IMR-90 (cell line): ENCODE measurements around the gene EIF4G3. TPM values are rescaled to one million over a fixed set of nuclear protein-coding genes. Genes with fewer than 3 reads are reported as not detected.

ENCODE experiments used
- ATAC-seq: fragments of 200-7000 bp; cut with Tn5 transposase; 2 replicates; pipeline ENCODE4 v1.9.1; 2020; ENCODE audit warnings: low read depth, mild to moderate bottlenecking, moderate library complexity
- BruUV-seq: library from RNA; stranded (reverse); fragments of 400-500 nt; replicated peaks from 2 replicates; lab custom pipeline; 2021; lab: Mats Ljungman, UMichigan
- CTCF ChIA-PET: fragments of 300-600 bp; formaldehyde crosslinking; extraction: SDS; loops from one replicate; lab custom pipeline; 2021; ENCODE audit warnings: antibody characterized with exemption; lab: Yijun Ruan, JAX
- POLR2A ChIA-PET: fragments of 300-600 bp; sonication (Branson Sonifier 250); formaldehyde crosslinking; loops from one replicate; lab custom pipeline; 2022; ENCODE audit warnings: antibody characterized with exemption; ENCODE audit not compliant: unreplicated experiment; lab: Charles Lee
- DNase-seq: peaks from one replicate; pipeline ENCODE4 v3.0.0; 2013
- H2AFZ ChIP-seq: replicated peaks from 2 replicates; pipeline ENCODE3; 2013; ENCODE audit warnings: low read length, mild to moderate bottlenecking; ENCODE audit not compliant: poor library complexity
- H2AK5ac ChIP-seq: 2 replicates; pipeline ENCODE4 v1.6.1; 2013; ENCODE audit warnings: low read depth, low read length, inconsistent platforms
- H2AK9ac ChIP-seq: replicated peaks from 2 replicates; pipeline ENCODE3; 2013; ENCODE audit warnings: mild to moderate bottlenecking, low read depth, low read length, moderate library complexity; ENCODE audit not compliant: poor library complexity
- H2BK120ac ChIP-seq: 2 replicates; pipeline ENCODE4 v1.6.1; 2013; ENCODE audit warnings: low read depth, low read length, inconsistent platforms
- H2BK15ac ChIP-seq: 3 replicates; pipeline ENCODE4 v1.6.1; 2013; ENCODE audit warnings: low read depth, low read length, inconsistent platforms
- H2BK20ac ChIP-seq: 2 replicates; pipeline ENCODE4 v1.6.1; 2013; ENCODE audit warnings: low read depth, mild to moderate bottlenecking, inconsistent platforms, low read length, moderate library complexity
- H2BK5ac ChIP-seq: 2 replicates; pipeline ENCODE4 v1.6.1; 2013; ENCODE audit warnings: mild to moderate bottlenecking, low read depth, low read length, inconsistent platforms; ENCODE audit not compliant: poor library complexity, severe bottlenecking
- H3K14ac ChIP-seq: replicated peaks from 2 replicates; pipeline ENCODE4 v1.6.1; 2013; ENCODE audit warnings: low read depth, low read length, inconsistent platforms
- H3K18ac ChIP-seq: 2 replicates; pipeline ENCODE4 v1.6.1; 2013; ENCODE audit warnings: low read depth, low read length, control low read depth
- H3K23ac ChIP-seq: 2 replicates; pipeline ENCODE4 v1.6.1; 2013; ENCODE audit warnings: low read depth, low read length, inconsistent platforms
- H3K27ac ChIP-seq: 2 replicates; pipeline ENCODE4 v1.5.1; 2013; ENCODE audit warnings: mild to moderate bottlenecking, control low read depth, low read length; ENCODE audit not compliant: insufficient read depth
- H3K27me3 ChIP-seq: 2 replicates; pipeline ENCODE4 v1.6.1; 2013; ENCODE audit warnings: low read length; ENCODE audit not compliant: control insufficient read depth, insufficient read depth
- H3K36me3 ChIP-seq: 2 replicates; pipeline ENCODE4 v1.6.1; 2013; ENCODE audit warnings: low read length, mixed read lengths; ENCODE audit not compliant: control insufficient read depth, insufficient read depth
- H3K4ac ChIP-seq: 2 replicates; pipeline ENCODE4 v1.6.1; 2013; ENCODE audit warnings: low read depth, low read length, inconsistent platforms
- H3K4me1 ChIP-seq: 2 replicates; pipeline ENCODE4 v1.6.1; 2013; ENCODE audit warnings: low read length, mixed read lengths; ENCODE audit not compliant: control insufficient read depth, insufficient read depth
- H3K4me2 ChIP-seq: 2 replicates; pipeline ENCODE4 v1.6.1; 2013; ENCODE audit warnings: low read depth, mild to moderate bottlenecking, control low read depth, low read length, moderate library complexity
- H3K4me3 ChIP-seq: 2 replicates; pipeline ENCODE4 v1.5.1; 2013; ENCODE audit warnings: low read depth, mild to moderate bottlenecking, control low read depth, low read length, moderate library complexity; ENCODE audit not compliant: insufficient read depth
- H3K56ac ChIP-seq: 2 replicates; pipeline ENCODE4 v1.6.1; 2013; ENCODE audit warnings: low read length, inconsistent platforms; ENCODE audit not compliant: insufficient read depth; ENCODE audit errors: extremely low read depth
- H3K79me1 ChIP-seq, 2 experiments: 2 replicates each; pipeline ENCODE4 v1.6.1; 2013; ENCODE audit warnings: low read length in 2 of 2, inconsistent platforms in 1 of 2, low read depth in 1 of 2
- H3K9ac ChIP-seq: 2 replicates; pipeline ENCODE4 v1.6.1; 2013; ENCODE audit warnings: low read depth, low read length, control low read depth
- H3K9me1 ChIP-seq: 2 replicates; pipeline ENCODE4 v1.6.1; 2013; ENCODE audit warnings: low read length, inconsistent platforms; ENCODE audit not compliant: insufficient read depth
- H3K9me3 ChIP-seq: 2 replicates; pipeline ENCODE4 v1.6.1; 2013; ENCODE audit warnings: low read length; ENCODE audit not compliant: control insufficient read depth, insufficient read depth
- H4K20me1 ChIP-seq: 2 replicates; pipeline ENCODE4 v1.6.1; 2013; ENCODE audit warnings: low read length, inconsistent platforms; ENCODE audit not compliant: insufficient read depth
- H4K5ac ChIP-seq: 2 replicates; pipeline ENCODE4 v1.6.1; 2013; ENCODE audit warnings: mild to moderate bottlenecking, low read depth, low read length, control low read depth
- H4K8ac ChIP-seq, 2 experiments: 2 replicates each; pipeline ENCODE4 v1.6.1; 2013; ENCODE audit warnings: low read depth in 2 of 2, low read length in 2 of 2, control low read depth in 1 of 2, inconsistent platforms in 1 of 2
- H4K91ac ChIP-seq: 2 replicates; pipeline ENCODE4 v1.6.1; 2013; ENCODE audit warnings: low read depth, low read length, inconsistent platforms; ENCODE audit not compliant: insufficient read depth
- BHLHE40 ChIP-seq: fragments of 150-350 bp; IDR thresholded peaks from 2 replicates; pipeline ENCODE4 v1.6.1; 2016; ENCODE audit warnings: mild to moderate bottlenecking, low read depth, low read length
- CEBPB ChIP-seq: IDR thresholded peaks from 2 replicates; pipeline ENCODE4 v1.6.1; 2012; ENCODE audit warnings: low read depth, low read length, improper control_type of control experiment
- CHD1 ChIP-seq: IDR thresholded peaks from 2 replicates; pipeline ENCODE4 v1.6.1; 2012; ENCODE audit warnings: low read depth, low read length, improper control_type of control experiment
- ELK1 ChIP-seq: fragments of 150-350 bp; IDR thresholded peaks from 2 replicates; pipeline ENCODE4 v1.6.1; 2016; ENCODE audit warnings: low read depth, mild to moderate bottlenecking, low read length, moderate library complexity, borderline replicate concordance
- FOS ChIP-seq: fragments of 150-350 bp; IDR thresholded peaks from 2 replicates; pipeline ENCODE4 v1.6.1; 2016; ENCODE audit warnings: low read depth, low read length
- MAFK ChIP-seq: IDR thresholded peaks from 2 replicates; pipeline ENCODE4 v1.6.1; 2012; ENCODE audit warnings: low read depth, low read length, improper control_type of control experiment
- MAZ ChIP-seq: IDR thresholded peaks from 2 replicates; pipeline ENCODE4 v1.6.1; 2012; ENCODE audit warnings: low read depth, mild to moderate bottlenecking, low read length, improper control_type of control experiment, moderate library complexity, borderline replicate concordance
- NFE2L2 ChIP-seq: fragments of 150-350 bp; IDR thresholded peaks from 2 replicates; pipeline ENCODE4 v1.6.1; 2016; ENCODE audit warnings: low read depth, mild to moderate bottlenecking, low read length
- POLR2A ChIP-seq: IDR thresholded peaks from 2 replicates; pipeline ENCODE4 v1.6.1; 2012; ENCODE audit warnings: mild to moderate bottlenecking, low read depth, low read length
- RAD21 ChIP-seq: IDR thresholded peaks from 2 replicates; pipeline ENCODE4 v1.6.1; 2012; ENCODE audit warnings: low read length, improper control_type of control experiment
- RCOR1 ChIP-seq: IDR thresholded peaks from 2 replicates; pipeline ENCODE4 v1.6.1; 2012; ENCODE audit warnings: mild to moderate bottlenecking, low read length, improper control_type of control experiment; ENCODE audit not compliant: insufficient replicate concordance
- SMC3 ChIP-seq: fragments of 150-350 bp; IDR thresholded peaks from 2 replicates; pipeline ENCODE4 v1.6.1; 2016; ENCODE audit warnings: low read depth, mild to moderate bottlenecking, antibody characterized with exemption, low read length, moderate library complexity
- USF2 ChIP-seq: fragments of 150-350 bp; IDR thresholded peaks from 2 replicates; pipeline ENCODE4 v1.6.1; 2017; ENCODE audit warnings: mild to moderate bottlenecking, antibody characterized with exemption, low read length, low read depth
- dilution Hi-C: fragments of 300-500 bp; cut with HindIII; formaldehyde crosslinking; loops from one replicate; pipeline ENCODE4 v1.14.3; 2018; ENCODE audit warnings: low sequenced_read_pairs; ENCODE audit not compliant: unreplicated experiment
- in situ Hi-C: fragments of 300-500 bp; cut with MboI; formaldehyde crosslinking; loops from 3 replicates; pipeline ENCODE4 v1.14.3; 2019; ENCODE audit warnings: low sequenced_read_pairs, inconsistent platforms, mixed read lengths
- intact Hi-C: fragments of 100-400 bp; cut with micrococcal nuclease; formaldehyde crosslinking; loops from 2 replicates; pipeline ENCODE4 v1.10.0; 2022
- polyA plus RNA-seq, 3 experiments: library from polyadenylated mRNA; depleted of rRNA; stranded (reverse); fragments of >200 nt; gene quantifications; 2 replicates each; pipeline ENCODE4 v1.2.3, GENCODE V29; 2012; ENCODE audit warnings: low replicate concordance in 1 of 3
- total RNA-seq: library from RNA; depleted of rRNA; stranded (reverse); fragments of >200 nt; gene quantifications from 2 replicates; pipeline ENCODE4 v1.2.3, GENCODE V29; 2012

Gene EIF4G3
- total and polyA plus RNA-seq, 2 of the 4 experiments (the other 2 are of a cell fraction) = 25.8 to 49.2 TPM

- no peak for TF ChIP-seq CHD1
- no peak for TF ChIP-seq BHLHE40
- no peak for TF ChIP-seq RCOR1
- no peak for TF ChIP-seq MAFK
- no peak for TF ChIP-seq RAD21
- TF ChIP-seq NFE2L2 = no peak
- TF ChIP-seq SMC3 = no peak
- no peak for TF ChIP-seq CEBPB
- no peak for TF ChIP-seq POLR2A
- no peak for TF ChIP-seq ELK1
- TF ChIP-seq USF2 = no peak
- TF ChIP-seq FOS = no peak
- no peak for TF ChIP-seq MAZ
- H2AK9ac ChIP-seq = no peak overlapping the region
- DNase-seq = no peak
- H2BK15ac ChIP-seq = no peak overlapping the region
- peaks cover 4% of the 10 kb centered on the region; the same call in 1 of the 2 replicates for H4K20me1 ChIP-seq
- H2AK5ac ChIP-seq = no peak overlapping the region
- no peak overlapping the region for H2BK5ac ChIP-seq
- no peak overlapping the region for H2AFZ ChIP-seq
- peaks cover 12% of the 10 kb centered on the region; the same call in 1 of the 2 replicates for H3K36me3 ChIP-seq
- H3K4ac ChIP-seq = no peak overlapping the region
- no TSS peak for BruUV-seq
- no peak overlapping the region for H3K18ac ChIP-seq
- in situ Hi-C loops = no loop called here
- no peaks in the 10 kb centered on the region; the same call in 1 of the 2 replicates for H3K9me1 ChIP-seq
- H3K4me2 ChIP-seq = no peak overlapping the region
- ATAC-seq = no peak
- ChIA-PET CTCF (no interaction called here), POLR2A (no interaction called here)
- no peak overlapping the region for H3K9ac ChIP-seq
- H3K27ac ChIP-seq = no peak overlapping the region
- no peak overlapping the region for H4K8ac ChIP-seq
- H3K56ac ChIP-seq = no peak overlapping the region
- dilution Hi-C loops = no loop called here
- no peak overlapping the region for H2BK20ac ChIP-seq
- H3K27me3 ChIP-seq = no peaks in the 10 kb centered on the region
- H3K9me3 ChIP-seq = no peaks in the 10 kb centered on the region
- no peak overlapping the region for H4K91ac ChIP-seq
- H3K14ac ChIP-seq = no peak overlapping the region
- intact Hi-C loops = no loop called here
- no peaks in the 10 kb centered on the region for H3K4me1 ChIP-seq
- H4K5ac ChIP-seq = no peak overlapping the region
- H3K23ac ChIP-seq = no peak overlapping the region
- no peak overlapping the region for H3K4me3 ChIP-seq
- no peak overlapping the region for H2BK120ac ChIP-seq
- peaks cover 3 to 22% of the 10 kb centered on the region in 2 experiments; a peak in 2 of 4 replicates for H3K79me1 ChIP-seq
Observed at GRCh38 chr1:20900056-20900455, 276.6 kb downstream of the EIF4G3 start.
